Erythroblast (primary cell): ENCODE results near the gene ZMIZ1.

ENCODE experiments used
- DNase-seq, 2 experiments: peaks; one replicate each; lab custom pipeline; 2025; lab: John Stamatoyannopoulos, UW
- GATA1 ChIP-seq: IDR thresholded peaks from 2 replicates; pipeline ENCODE4 v1.6.1; 2011; ENCODE audit warnings: low read depth, mild to moderate bottlenecking, control low read depth, low read length, moderate library complexity
- POLR2A ChIP-seq: IDR thresholded peaks from 2 replicates; pipeline ENCODE4 v1.6.1; 2011; ENCODE audit warnings: mild to moderate bottlenecking, low read length

The ZMIZ1 gene

DNA sequence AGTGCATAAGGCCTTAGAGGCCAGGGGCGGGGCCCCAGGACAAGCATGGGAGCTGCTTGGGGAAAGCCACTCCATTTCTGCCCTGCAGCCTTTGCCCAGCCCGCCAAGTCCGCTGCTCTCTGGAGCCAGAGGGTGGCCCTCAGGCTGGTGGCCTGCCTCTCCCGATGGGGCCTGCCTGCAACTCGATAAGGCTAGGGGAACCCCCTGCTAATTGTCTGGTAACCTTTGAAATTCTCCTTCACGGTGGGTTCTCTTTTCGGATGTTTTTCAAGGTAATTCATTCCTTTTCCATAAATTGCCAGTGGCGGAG, 94.9 kb downstream of the ZMIZ1 start:
- TF ChIP-seq GATA1 = no peak
- no peak for TF ChIP-seq POLR2A
- no peak for DNase-seq

DNA sequence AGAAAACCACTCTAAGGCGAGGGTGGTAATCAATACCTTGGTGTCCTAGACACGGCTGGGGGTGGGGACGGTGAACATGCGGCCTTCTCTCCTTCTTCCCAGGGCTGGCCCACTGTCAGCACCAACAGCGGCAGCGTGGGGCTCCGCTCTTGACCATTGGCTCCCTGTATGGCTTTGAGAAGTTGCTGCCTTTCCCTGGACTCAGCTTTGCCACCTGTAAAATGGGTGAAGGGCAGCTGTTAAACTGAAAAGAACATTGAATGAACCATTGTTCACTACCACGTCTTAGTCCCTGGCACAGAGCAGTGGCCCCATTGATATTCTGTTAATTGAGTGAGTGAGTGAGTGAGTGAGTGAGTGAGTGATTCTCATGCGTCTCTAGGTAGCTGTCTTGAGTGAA, 95.3 kb downstream of the ZMIZ1 start:
- DNase-seq = no peak
- TF ChIP-seq POLR2A (no peak), GATA1 (no peak)

DNA sequence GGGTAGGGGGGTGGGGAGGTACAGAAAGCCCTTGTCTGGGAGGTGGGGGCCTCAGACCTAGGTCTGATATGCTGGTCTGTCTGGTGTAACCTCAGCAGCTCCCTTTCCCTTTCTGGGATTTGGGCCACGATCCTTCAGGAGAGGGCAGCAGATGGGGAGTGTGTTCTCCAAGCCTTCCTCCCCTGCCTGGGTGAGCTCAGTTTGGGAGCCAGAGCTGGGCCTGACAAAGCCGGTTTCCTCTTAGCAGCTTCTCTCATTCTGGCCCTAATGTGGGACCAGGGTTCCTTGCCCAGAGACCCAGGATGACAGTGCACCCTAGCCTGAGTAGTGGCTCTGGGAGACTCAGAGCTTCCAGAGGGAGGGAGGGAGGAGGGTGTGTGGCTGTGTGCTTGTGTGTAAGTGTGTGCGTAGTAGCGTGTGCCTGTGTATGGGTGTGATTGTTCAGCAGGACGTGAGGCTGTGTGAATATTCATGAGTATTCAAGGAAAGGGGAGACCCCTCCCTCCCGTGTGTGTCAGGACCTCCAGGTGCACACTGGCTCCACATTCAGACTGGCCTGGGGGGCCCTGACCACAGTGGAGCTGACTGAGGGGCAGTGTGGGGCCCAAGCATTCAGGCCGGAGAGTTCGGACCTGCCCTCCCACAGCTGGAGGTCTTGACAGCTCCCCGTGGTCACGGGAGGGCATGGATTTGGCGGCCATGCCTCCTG, 96.5 kb downstream of the ZMIZ1 start:
- TF ChIP-seq POLR2A = no peak
- no peak for TF ChIP-seq GATA1
- DNase-seq = no peak

DNA sequence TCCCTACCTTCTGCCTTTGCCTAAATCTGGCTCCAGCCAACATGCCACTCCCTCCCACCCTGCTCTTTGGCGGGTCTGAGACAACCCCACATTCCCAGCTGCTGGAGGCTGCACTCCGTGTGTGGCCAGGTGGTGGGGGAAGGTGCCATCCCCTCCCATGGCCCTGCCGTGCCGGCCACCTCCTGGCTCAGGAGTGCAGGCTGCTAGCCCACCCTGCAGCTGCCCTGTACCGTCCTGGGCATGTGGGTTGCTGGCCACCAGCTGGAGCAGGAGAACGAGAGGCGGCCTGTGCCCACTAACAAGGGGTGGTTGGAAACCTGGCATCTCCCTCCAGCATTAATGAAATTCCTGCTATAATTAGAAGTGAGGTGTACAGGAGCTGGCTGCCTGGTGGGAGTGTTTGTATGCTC, 97.6 kb downstream of the ZMIZ1 start:
- TF ChIP-seq GATA1 (no peak), POLR2A (no peak)
- no peak for DNase-seq

DNA sequence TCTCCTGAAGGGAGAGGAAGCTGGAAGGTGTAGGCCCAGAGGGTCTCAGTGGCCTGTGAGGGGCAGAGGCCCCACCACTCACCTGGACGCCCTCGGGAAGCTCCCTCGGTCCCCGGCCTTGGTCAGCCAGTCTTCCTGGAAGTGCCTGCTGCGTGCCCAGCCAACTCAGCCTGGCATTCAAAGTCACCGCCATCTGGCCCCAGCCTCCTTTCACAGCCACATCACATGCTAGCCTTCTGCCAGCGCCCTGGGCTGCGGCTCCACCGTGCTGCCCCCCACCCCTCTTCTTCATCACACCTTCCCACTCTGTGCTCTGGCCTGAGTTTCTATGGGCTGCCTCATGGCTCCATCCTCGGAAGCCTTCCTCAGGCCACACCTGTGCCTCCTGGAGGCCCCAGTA, 98.0 kb downstream of the ZMIZ1 start:
- DNase-seq = no peak
- TF ChIP-seq POLR2A = no peak
- TF ChIP-seq GATA1 = no peak

DNA sequence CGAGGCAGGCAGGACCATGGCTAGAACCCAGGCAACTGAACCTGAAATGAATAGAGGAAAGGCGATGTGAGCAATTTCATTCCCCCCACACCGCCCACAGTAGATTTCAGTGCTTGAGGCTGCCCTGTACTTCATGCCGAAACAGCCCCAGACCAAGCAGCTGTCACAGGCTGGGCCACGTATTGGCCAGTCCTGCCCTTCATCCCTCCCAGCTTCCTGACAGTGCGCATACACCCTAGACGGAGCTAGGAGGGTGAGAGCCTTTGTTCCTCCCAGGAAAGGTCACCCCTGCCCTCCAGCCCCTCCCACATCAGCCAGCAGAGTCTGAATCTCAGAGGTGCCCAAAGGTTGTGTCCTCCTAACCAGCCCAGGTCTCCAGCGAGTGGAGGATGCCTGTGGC, 98.8 kb downstream of the ZMIZ1 start:
- DNase-seq = no peak
- TF ChIP-seq GATA1 (no peak), POLR2A (no peak)

DNA sequence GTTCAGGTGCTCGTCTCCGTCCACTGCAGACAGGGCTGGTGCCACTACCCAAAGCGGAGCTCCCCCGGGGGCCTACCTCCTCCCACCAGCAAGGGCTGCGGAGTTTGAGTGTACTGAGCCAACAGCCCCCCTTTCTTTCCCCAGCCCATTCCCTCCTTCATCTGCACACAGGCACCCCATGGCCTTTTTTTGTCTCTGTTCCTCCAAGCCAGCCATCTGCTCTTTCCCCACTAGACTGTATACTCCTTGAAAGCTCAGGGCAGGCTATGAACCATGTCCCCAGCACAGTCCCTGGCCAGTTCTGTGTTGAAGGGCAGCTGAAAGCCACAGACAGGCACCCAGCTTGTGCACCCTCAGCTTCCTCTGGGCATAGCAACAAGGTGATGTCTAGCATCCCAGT, 99.4 kb downstream of the ZMIZ1 start:
- no peak for TF ChIP-seq GATA1
- TF ChIP-seq POLR2A = no peak
- no peak for DNase-seq

DNA sequence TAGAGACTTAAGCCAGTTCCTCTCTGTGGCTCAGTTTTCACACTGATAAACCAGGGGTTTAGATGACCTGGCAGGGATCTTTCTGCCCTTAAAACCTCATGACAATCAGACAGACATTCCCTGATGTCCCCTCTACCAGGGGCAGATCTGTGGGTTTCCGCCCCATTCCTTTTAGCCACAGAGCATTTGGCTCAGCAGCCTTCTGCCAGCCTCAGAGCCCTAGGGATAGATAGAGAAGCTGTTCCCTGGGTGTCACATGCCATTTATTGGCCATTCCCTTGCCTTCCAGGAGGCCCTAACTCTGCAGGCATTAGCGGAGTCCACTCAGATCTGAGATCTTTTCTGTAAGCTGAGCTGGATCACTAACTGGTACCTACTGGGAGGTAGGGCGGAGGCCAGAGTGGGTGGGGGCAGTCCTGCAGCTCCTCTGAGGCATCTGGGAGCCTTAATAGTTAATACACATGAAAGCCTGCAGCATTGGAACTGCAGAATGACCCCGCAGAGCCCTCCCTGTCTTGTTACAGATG, 101.5 kb downstream of the ZMIZ1 start:
- DNase-seq = no peak
- TF ChIP-seq POLR2A = no peak
- no peak for TF ChIP-seq GATA1

DNA sequence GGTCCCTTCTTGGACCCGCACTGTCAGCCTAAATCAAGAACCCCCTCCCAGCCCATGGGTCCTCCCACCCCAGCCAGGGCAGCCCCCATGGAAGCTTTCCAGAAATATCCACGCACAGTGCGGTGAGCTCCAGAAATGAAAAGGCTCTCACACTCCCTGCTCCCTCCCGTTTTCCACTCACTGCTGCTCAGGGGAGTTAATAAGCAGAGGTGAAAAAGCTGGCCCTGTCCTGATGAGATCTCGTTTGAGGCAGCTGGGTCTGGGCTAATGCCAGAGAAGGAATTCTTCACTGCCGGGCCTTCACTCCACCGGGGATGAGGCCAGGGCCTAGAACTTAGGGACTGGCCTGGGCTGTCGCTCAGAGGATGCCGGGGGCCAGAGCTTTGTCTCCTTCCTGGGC, 102.2 kb downstream of the ZMIZ1 start:
- no peak for DNase-seq
- TF ChIP-seq POLR2A (no peak), GATA1 (no peak)

DNA sequence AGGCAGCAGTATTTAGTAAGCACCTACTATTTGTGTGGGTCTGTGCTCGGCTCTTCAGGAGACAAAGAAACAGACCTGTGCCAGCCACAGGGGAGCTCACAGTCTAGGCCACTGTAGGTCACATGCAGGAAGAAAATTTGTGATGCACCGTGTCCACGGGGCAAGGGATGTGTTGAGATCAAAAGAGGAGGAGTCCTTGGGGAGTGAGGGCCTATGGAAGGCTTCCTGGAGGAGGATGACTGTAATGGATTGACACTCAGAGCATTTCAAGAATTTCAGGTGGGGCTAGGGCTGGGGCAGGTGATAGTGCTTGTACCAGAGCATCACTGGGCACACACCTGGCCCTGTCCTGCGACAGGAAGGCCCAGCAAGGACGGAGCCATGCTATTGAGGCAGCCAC, 102.7 kb downstream of the ZMIZ1 start:
- DNase-seq = no peak
- TF ChIP-seq POLR2A = no peak
- no peak for TF ChIP-seq GATA1

DNA sequence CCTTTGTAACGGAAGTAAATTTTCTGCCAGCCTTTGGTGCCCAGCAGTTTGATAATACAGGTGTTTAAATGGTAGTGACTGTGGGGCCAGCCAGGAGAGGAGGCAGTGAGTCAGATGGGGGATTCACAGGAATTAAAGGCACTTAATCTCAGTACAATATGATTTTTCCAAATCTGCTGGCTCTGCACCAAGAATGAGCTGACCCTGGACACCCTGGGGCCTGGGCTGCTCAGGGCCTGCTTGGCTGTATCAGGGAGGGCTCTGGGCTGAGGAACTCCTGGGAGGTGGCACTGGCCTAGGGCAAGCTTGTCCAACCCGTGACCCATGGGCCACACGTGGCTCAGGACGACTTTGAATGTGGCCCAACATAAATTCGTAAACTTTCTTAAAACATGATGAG, 104.1 kb downstream of the ZMIZ1 start:
- TF ChIP-seq POLR2A (no peak), GATA1 (no peak)
- DNase-seq = no peak

DNA sequence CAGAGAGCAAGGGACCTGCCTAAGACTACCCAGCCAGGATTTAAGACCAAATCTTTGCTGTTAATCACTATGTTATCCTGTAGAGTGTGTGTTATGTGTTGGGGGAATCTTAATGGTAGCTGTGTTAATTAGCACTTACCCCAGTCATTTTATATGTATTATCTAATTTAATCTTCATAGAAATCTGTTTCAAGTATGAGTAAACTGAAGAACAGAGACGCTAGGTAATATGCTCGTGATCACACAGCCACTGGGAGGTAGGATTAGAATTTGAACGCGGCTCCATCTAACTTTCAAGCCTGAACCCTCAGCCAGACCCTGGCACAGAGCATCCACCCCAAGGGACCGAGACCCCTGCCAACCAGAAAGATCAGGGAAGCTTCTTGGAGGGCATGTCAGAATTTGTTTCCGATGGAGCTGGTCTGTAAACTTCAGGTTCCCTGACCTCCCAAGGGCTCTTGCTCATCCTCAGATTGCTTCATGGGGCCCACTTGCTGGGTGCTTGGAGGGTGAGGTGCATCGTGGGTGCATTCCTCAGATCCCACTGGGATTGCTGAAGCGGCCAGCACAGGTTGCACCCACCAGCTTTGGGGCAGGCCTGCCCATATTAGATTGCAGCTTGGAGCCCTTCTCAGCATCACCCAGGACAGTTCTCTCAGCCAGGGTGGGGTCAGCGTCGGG, 105.0 kb downstream of the ZMIZ1 start:
- no peak for DNase-seq
- no peak for TF ChIP-seq GATA1
- no peak for TF ChIP-seq POLR2A

DNA sequence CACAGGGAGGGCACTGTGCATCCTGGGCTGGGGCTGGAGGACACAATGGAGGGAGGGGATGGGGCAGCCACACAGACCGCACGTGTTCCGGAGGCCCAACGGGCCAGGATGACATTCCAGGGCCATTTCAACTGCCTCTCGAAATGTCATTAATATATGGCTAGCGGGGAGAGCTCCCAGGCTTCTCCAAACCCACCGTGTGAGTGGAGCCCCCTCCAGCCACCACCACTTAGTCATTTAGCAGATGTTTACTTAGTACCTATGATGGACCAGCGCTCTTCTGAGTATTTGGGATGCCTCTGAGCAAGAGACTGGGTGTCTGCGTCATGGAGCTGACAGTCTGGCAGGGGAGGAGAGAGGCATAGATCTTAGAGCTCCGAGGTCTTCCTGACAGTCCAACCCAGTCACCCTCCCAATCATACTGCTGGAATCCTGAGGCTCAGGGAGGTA, 107.3 kb downstream of the ZMIZ1 start:
- no peak for DNase-seq
- no peak for TF ChIP-seq POLR2A
- no peak for TF ChIP-seq GATA1

DNA sequence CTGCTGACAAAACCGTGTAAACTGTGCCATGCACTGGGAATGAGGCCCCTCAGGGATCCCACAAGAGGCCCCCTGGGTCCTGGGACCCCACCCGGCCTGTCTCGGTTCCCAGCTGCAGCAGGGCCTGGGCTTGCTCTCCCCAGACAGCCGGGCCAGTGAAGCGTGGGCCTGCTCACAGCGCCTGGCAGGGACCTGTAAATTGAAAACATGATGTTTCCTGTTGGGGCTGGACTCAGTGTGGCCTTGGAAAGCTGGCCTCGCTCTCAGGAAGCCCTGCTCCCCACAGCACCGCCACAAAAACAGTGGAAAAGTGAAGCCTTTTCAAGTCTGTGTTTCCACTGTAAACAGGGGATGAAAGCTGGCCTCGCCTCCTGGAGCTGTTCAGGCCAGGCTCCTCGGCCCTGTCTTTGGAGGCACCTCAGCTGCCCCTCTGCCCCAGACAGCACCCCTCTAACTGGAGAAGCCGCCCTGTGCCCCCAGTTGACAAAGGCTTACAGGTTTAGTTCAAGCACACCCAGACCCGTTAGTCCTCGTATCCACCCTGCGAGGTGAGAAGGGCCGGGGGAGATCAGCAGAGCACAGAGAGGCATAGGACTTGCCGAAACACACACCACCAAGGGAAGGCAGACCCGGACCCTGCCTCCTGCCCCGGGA, 108.3 kb downstream of the ZMIZ1 start:
- no peak for TF ChIP-seq POLR2A
- TF ChIP-seq GATA1 = no peak
- no peak for DNase-seq

DNA sequence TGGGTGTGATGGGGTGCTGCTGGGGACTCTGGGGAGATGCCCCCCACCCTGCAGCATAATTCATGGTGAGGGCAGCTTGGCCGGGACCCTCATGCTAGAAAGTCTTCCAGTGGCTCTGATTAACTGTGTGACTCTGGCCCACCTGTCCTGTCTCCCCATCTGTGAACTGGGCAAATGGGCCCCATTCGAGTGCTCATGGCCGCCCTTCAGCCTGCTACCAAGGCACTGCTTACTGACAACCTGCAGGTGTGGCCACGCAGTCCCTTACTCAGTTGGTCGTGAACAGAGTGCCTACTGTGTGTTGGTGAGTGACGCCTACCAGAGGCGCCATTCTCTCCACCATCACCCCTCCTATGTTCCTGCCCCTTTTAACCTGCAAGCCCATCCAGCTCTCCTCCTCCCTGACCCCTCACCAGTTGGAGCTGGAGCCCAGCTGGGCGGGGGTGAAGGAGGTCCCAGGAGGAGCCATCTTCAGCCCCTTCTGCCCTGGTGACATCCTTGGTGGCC, 109.4 kb downstream of the ZMIZ1 start:
- TF ChIP-seq POLR2A (no peak), GATA1 (no peak)
- no peak for DNase-seq
